Spinal cord (tissue), 10 donors: ENCODE data around the gene STXBP6. TPM values are rescaled to one million over a fixed set of nuclear protein-coding genes. Genes with fewer than 3 reads are reported as not detected.
A peak's percentile ranks its signal among the peaks of the same experiment; 100 is the strongest.

ENCODE experiments used
- DNase-seq, 6 donors: peaks; one replicate each; pipeline versions ENCODE4 v3.0.0 to v3.0.0-alpha.2; 2013 to 2015; ENCODE audit warnings: low spot score in 6 of 6, low read depth in 4 of 6
- H3K27ac ChIP-seq: one replicate; pipeline ENCODE4 v1.5.1; 2013; ENCODE audit warnings: low read depth, low read length, control low read depth
- H3K27me3 ChIP-seq: one replicate; pipeline ENCODE4 v1.6.1; 2013; ENCODE audit warnings: low read length; ENCODE audit not compliant: control insufficient read depth, insufficient read depth
- H3K36me3 ChIP-seq: one replicate; pipeline ENCODE4 v1.6.1; 2013; ENCODE audit warnings: low read length; ENCODE audit not compliant: control insufficient read depth, insufficient read depth
- H3K4me1 ChIP-seq: one replicate; pipeline ENCODE4 v1.6.1; 2013; ENCODE audit warnings: low read length; ENCODE audit not compliant: control insufficient read depth, insufficient read depth
- H3K4me3 ChIP-seq: one replicate; pipeline ENCODE4 v1.5.1; 2013; ENCODE audit warnings: low read depth, low read length, control low read depth
- H3K9me3 ChIP-seq: one replicate; pipeline ENCODE4 v1.6.1; 2013; ENCODE audit warnings: low read length; ENCODE audit not compliant: control insufficient read depth, insufficient read depth
- WGBS: methylation state at CpG from one replicate; pipeline ENCODE4 v1.1.5; 2013; ENCODE audit warnings: missing lambda C conversion rate; ENCODE audit not compliant: insufficient coverage; 5-methylcytosine and 5-hydroxymethylcytosine counted together
- polyA plus RNA-seq, 2 donors: library from polyadenylated mRNA; unstranded; fragments of 120-200 nt; gene quantifications; one replicate each; pipeline ENCODE4 v1.2.1, GENCODE V29; 2013; ENCODE audit not compliant: insufficient read length in 2 of 2
- total RNA-seq, 2 donors: library from RNA; depleted of rRNA in 1 of 2; stranded (reverse); fragments of 120-200 nt in 1 of 2; fragments of >200 nt in 1 of 2; gene quantifications; one replicate each; pipeline versions ENCODE4 v1.2.3 to v1.2.4, GENCODE V29; 2013 to 2014
- donor health status: healthy.

STXBP6 gene
- total and polyA plus RNA-seq, 4 donors: 24.5 to 49.3 (median 36.9) TPM

DNA sequence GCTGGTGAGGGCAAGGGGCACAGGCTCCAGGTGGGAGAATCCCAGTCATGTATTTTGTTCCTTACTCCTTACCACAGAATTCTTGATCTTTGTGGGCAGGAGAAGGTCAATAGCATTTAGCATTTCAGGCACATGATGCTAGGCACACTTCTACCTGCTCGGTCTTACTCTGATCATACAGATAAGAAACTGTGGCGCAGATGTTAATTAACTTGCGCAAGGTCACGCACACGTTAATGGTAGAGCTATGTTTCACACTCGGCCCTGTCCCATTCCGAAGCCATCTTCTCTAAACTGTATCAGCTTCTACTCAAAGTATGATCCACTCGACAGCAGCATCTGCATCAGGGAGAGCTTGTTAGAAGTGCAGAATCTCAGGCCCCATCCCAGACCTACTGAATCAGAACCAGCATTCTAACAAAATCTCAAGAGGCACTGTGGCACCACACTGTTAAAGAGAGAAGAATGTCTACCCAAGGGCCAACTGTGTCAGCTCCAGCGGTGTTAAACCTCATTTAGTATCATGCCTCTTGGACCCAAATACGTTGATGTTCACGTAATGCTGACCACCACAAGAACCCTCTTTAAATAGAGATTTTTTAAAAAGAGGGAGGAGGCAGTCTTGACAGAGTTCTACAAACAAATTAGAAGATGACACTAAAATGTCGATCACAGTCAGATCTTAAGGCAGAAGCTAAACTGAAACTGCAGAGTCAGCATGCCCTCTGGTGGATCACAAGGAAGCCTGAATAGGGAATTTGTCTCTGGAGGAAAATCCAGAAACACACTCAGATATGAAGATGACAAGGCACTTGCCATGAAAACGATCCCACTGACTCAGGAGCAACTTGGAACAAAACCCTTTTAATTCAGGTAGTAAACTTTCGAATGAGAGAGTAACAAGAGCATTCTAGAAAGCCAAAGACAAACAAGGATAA lies 7.3 kb downstream of the STXBP6 start:
- Histone ChIP-seq H3K4me3 (no peak overlapping the region), H3K27ac (no peak overlapping the region), H3K27me3 (no peaks in the 10 kb centered on the region), H3K4me1 (no peaks in the 10 kb centered on the region), H3K36me3 (no peaks in the 10 kb centered on the region), H3K9me3 (no peaks in the 10 kb centered on the region)
- peak in 3 of 6 donors; percentile 13 to 80 (median 72) for DNase-seq
- WGBS: 87% methylated on average over 10 of the region's 14 CpGs

DNA sequence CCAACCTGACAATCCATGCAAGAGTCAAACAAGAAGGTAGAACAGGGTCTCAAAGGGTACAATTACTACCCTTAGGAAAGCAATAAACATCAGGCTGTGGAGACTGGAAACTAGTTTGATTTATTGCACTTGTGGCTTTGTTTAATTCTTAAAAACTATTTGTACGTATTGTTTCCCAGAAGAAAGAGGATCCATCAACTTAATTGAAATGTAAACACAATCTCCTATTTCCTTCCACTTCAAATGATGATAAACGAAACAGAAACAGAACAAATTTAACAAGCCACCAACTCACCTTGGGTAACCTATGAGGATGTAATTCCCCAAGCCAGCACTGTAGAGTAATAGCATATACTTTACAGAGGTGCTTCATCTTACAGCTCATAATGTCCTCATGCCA lies 8.0 kb downstream of the STXBP6 start:
- H3K4me3 ChIP-seq: no peak overlapping the region
- WGBS: no CpG with 5 or more reads among the region's 2 CpGs
- H3K9me3 ChIP-seq: no peaks in the 10 kb centered on the region
- DNase-seq: no peak
- no peaks in the 10 kb centered on the region for H3K36me3 ChIP-seq
- no peak overlapping the region for H3K27ac ChIP-seq
- H3K27me3 ChIP-seq: no peaks in the 10 kb centered on the region
- peaks cover 2% of the 10 kb centered on the region for H3K4me1 ChIP-seq

DNA sequence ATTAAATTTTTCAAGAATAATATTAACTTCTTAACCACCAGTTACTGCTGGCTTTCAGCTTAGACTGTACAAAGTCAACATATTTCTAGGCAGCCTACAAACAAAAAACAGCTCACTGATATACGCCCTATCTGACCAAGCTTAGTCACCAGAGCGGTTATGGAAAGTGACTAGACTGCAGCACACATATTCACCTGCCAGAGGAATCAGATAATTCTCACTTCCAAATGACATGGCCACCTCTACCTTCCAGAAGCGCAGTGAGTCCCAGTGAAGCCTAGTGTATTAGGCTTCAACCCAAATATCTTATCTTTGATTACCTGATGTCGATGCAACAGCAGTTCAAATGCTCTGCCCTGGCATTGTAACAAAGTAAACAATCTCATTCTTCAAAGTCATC lies 8.5 kb downstream of the STXBP6 start:
- DNase-seq: no peak
- Histone ChIP-seq H3K36me3 (no peaks in the 10 kb centered on the region), H3K4me1 (peaks cover 3% of the 10 kb centered on the region), H3K4me3 (no peak overlapping the region), H3K9me3 (no peaks in the 10 kb centered on the region), H3K27ac (no peak overlapping the region), H3K27me3 (no peaks in the 10 kb centered on the region)
- WGBS: 85% methylated on average over 4 of the region's 4 CpGs

DNA sequence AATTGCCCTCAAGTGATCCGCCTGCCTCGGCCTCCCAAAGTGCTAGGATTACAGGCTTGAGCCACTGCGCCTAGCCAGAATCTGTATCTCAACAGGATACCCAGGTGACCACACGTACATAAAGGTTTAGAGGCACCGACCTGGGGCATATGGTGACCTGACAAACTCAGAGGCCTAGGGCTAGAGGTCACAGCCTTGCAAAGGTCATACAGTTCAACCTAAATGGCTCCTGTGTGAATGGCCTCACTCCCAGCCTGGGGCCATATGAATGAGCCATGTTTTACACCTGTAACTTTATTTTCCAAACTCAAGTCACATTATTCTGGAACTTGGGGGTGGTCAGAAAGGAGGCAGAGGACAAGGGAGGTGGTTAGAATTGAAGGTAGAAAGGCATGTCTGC lies 10.0 kb downstream of the STXBP6 start:
- WGBS: 92% methylated on average over 5 of the region's 5 CpGs

DNA sequence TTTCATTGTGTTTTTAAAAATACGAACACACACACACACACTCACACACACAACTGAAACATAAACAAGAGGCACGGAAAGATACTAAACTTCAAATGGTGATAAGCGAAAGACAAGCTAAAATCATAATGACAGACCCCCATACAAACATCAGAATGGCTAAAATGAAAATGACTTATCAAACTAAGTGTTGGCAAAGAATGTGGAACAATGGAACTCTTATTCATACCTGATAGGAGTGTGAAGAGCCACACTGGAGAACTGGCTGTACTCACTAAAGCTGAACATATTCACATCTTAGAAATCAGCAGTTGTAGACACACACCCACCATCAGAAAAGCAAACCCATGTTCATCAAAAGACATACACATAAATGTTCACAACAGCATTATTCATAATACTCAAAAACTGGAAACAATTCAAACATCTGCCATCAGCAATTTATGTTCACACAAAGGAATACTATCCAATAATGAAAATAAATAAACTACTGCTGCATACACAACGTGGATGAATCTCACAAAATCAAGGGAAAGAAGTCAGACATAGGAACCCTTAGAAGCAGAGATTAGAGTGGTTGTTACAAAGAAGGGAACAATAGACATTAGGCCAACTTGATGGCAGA lies 11.8 kb downstream of the STXBP6 start:
- Histone ChIP-seq H3K9me3 (no peaks in the 10 kb centered on the region), H3K4me3 (no peak overlapping the region), H3K27me3 (no peaks in the 10 kb centered on the region), H3K36me3 (no peaks in the 10 kb centered on the region), H3K4me1 (peaks cover 3% of the 10 kb centered on the region), H3K27ac (no peak overlapping the region)
- 60% methylated on average over 1 of the region's 4 CpGs for WGBS
- no peak for DNase-seq

More for the DNA sequence above, 10.0 kb downstream of the STXBP6 start:
- H3K4me3 ChIP-seq: no peak overlapping the region
- DNase-seq: no peak
- H3K36me3 ChIP-seq: no peaks in the 10 kb centered on the region
- peaks cover 3% of the 10 kb centered on the region for H3K4me1 ChIP-seq
- no peak overlapping the region for H3K27ac ChIP-seq
- no peaks in the 10 kb centered on the region for H3K9me3 ChIP-seq
- H3K27me3 ChIP-seq: no peaks in the 10 kb centered on the region

DNA sequence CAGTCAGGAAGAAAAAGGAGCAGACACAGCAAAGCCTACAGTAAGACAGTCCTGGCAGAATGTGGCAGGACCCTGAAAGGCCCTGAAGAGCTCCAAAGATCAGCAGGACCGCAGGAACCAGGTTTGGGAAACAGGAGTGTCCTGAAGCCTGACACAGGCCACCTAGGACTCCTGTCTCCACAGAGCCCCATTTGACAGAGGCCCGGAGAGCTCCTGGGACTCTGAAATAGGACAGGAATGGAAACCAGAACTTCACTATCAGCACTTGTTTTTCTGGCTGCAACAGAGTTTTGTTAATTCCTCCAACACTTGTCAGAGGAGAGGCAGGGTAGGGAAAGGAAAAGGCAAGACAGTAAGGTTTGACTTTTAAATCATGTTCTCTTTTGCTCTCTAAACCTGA lies 12.9 kb downstream of the STXBP6 start:
- peaks cover 3% of the 10 kb centered on the region for H3K4me1 ChIP-seq
- 93% methylated on average over 2 of the region's 2 CpGs for WGBS

DNA sequence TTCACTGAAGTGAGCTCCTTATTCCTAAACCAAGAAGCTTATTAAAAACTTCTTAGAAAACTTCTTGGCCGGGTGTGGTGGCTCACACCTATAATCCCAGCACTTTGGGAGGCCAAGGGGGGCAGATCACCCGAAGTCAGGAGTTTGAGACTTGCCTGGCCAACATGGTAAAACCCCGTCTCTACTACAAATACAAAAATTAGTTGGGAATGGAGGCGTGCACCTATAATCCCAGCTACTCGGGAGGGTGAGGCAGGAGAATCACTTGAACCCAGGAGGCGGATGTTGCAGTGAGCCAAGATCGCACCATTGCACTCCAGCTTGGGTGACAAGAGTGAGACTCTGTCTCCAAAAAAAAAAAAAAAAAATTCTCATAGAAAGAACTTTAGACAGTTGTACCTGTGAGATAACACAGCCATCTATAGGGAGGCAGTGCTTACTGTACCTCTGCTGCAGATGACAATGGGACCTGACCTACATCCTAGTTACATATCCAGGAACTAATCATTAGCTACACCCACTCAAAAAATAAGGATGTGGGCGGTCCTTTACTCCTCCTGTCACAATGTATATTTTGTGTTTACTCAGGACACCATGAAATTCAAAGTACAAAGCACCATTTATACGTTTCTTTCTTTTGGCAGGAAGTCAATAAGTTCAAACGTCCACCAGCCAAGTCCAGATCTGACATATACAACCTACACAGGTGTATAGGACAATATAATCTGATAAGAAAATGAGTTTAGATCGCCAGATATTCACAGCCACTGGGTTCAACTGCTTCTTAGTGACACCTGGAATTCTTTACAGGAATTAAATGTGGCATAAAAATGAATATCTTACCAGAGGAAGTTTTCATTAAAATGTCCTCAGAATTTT lies 14.9 kb downstream of the STXBP6 start:
- whole genome bisulfite sequencing: 90% methylated on average over 4 of the region's 11 CpGs
- Histone ChIP-seq H3K27ac (no peak overlapping the region), H3K9me3 (no peaks in the 10 kb centered on the region), H3K36me3 (no peaks in the 10 kb centered on the region), H3K4me3 (no peak overlapping the region), H3K4me1 (peaks cover 3% of the 10 kb centered on the region), H3K27me3 (no peaks in the 10 kb centered on the region)
- DNase-seq: no peak

More for the DNA sequence above, 12.9 kb downstream of the STXBP6 start:
- no peak overlapping the region for H3K27ac ChIP-seq
- DNase-seq: no peak
- no peaks in the 10 kb centered on the region for H3K27me3 ChIP-seq
- no peaks in the 10 kb centered on the region for H3K36me3 ChIP-seq
- H3K4me3 ChIP-seq: no peak overlapping the region
- no peaks in the 10 kb centered on the region for H3K9me3 ChIP-seq

DNA sequence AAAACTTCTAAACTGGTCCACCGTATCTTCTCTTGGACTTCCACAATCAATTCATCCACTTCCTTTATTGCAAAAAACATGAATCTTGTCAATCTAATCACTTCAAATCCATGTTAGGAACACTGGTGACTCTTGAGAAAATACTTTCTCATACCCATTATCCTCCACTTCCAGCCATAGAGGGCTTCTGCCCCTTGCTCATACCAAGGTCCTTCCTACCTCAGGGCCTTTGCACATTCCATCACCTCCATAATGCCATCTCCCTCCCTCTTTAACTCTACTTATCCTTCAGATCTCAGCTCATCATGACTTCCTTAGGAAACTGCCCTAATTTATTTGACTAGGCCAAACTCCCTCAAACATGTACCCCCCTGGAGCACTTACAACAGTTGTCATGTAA lies 16.6 kb downstream of the STXBP6 start:
- 95% methylated on average over 1 of the region's 1 CpG for WGBS
- Histone ChIP-seq H3K4me3 (no peak overlapping the region), H3K4me1 (peaks cover 3% of the 10 kb centered on the region)

DNA sequence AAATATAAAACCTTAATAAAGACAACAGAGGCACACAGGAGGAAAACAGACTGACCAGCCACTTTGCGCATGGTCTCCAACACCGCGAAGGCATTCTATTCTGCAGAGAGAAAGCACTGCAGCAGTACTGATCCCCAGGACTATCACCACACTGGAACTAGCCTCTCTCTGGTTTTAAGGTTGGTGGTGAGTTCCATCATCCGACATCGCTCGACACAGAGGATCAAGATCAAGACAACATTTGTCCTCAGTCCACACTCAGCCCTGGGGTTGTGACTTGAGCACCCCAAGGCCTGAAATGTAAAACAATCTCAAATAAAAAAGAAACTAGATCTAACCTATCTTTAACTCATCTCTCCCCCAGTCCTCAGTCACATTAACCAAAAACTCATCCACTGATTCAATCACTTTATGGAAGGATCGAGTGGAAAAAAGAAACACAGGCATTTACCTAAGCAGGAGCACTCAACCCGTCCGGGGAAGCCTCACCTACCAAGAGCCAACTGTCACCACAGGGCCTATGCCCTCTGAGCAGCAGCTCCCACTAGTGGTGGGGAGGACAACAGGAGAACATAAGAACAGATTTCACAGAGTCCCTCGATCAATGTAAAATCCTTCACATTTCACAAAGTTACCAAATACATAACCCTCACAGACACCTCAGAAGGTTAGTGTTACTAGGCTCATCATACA lies 17.7 kb downstream of the STXBP6 start:
- Histone ChIP-seq H3K27me3 (no peaks in the 10 kb centered on the region), H3K27ac (no peak overlapping the region), H3K4me1 (peaks cover 3% of the 10 kb centered on the region), H3K9me3 (no peaks in the 10 kb centered on the region), H3K36me3 (no peaks in the 10 kb centered on the region), H3K4me3 (no peak overlapping the region)
- 100% methylated on average over 3 of the region's 10 CpGs for WGBS
- no peak for DNase-seq

More for the DNA sequence above, 16.6 kb downstream of the STXBP6 start:
- H3K27ac ChIP-seq: no peak overlapping the region
- H3K9me3 ChIP-seq: no peaks in the 10 kb centered on the region
- no peak for DNase-seq
- H3K36me3 ChIP-seq: no peaks in the 10 kb centered on the region
- H3K27me3 ChIP-seq: no peaks in the 10 kb centered on the region
